ENCODE data around the gene L3MBTL3.

The L3MBTL3 gene

GRCh38 chr6:130018292-130018743, at the start of gene L3MBTL3:
L3MBTL3 (plus strand) TSS chr6:130018581; CDS start chr6:130042700, 24,119 bp downstream.
- in situ Hi-C loops (cut with MboI; ENCODE audit: low sequenced_read_pairs) = no loop called here

GRCh38 chr6:129969064-129969463, 49.3 kb upstream of the L3MBTL3 start:
- in situ Hi-C loops (cut with MboI; ENCODE audit: low sequenced_read_pairs) = no loop called here

GRCh38 chr6:129976110-129976509, 42.3 kb upstream of the L3MBTL3 start:
- in situ Hi-C loops (cut with MboI; ENCODE audit: low sequenced_read_pairs) = no loop called here

GRCh38 chr6:129978148-129978916, 40.0 kb upstream of the L3MBTL3 start:
- in situ Hi-C loops (cut with MboI; ENCODE audit: low sequenced_read_pairs) = no loop called here

GRCh38 chr6:129980821-129981220, 37.6 kb upstream of the L3MBTL3 start:
- in situ Hi-C loops (cut with MboI; ENCODE audit: low sequenced_read_pairs) = no loop called here

GRCh38 chr6:129981598-129981997, 36.8 kb upstream of the L3MBTL3 start:
- in situ Hi-C loops (cut with MboI; ENCODE audit: low sequenced_read_pairs) = no loop called here

- in situ Hi-C loops (cut with MboI; ENCODE audit: low sequenced_read_pairs) = no loop called here
These were observed 29.0 kb upstream of the L3MBTL3 start for GRCh38 chr6:129989396-129989795.

- in situ Hi-C loops (cut with MboI; ENCODE audit: low sequenced_read_pairs) = no loop called here
These were observed 25.5 kb upstream of the L3MBTL3 start for GRCh38 chr6:129992881-129993280.

- in situ Hi-C loops (cut with MboI; ENCODE audit: low sequenced_read_pairs) = no loop called here
These were observed 24.0 kb upstream of the L3MBTL3 start for GRCh38 chr6:129994410-129994809.

- in situ Hi-C loops (cut with MboI; ENCODE audit: low sequenced_read_pairs) = no loop called here
These were observed 22.0 kb upstream of the L3MBTL3 start for GRCh38 chr6:129996387-129996786.

- in situ Hi-C loops (cut with MboI; ENCODE audit: low sequenced_read_pairs) = no loop called here
These were observed 17.6 kb upstream of the L3MBTL3 start for GRCh38 chr6:130000526-130001421.

GRCh38 chr6:130008236-130008873, 10.0 kb upstream of the L3MBTL3 start:
- in situ Hi-C loops (cut with MboI; ENCODE audit: low sequenced_read_pairs) = no loop called here

GRCh38 chr6:130009146-130009545, 9.2 kb upstream of the L3MBTL3 start:
- in situ Hi-C loops (cut with MboI; ENCODE audit: low sequenced_read_pairs) = no loop called here

- in situ Hi-C loops (cut with MboI; ENCODE audit: low sequenced_read_pairs) = no loop called here
These were observed 8.0 kb upstream of the L3MBTL3 start for GRCh38 chr6:130010387-130010786.

- in situ Hi-C loops (cut with MboI; ENCODE audit: low sequenced_read_pairs) = no loop called here
These were observed 5.7 kb upstream of the L3MBTL3 start for GRCh38 chr6:130012728-130013127.

GRCh38 chr6:130018744-130019325, 454 bp downstream of the L3MBTL3 start:
- in situ Hi-C loops (cut with MboI; ENCODE audit: low sequenced_read_pairs) = no loop called here

- in situ Hi-C loops (cut with MboI; ENCODE audit: low sequenced_read_pairs) = no loop called here
These were observed 1.1 kb downstream of the L3MBTL3 start for GRCh38 chr6:130019326-130020072.

GRCh38 chr6:130020073-130020906, 1.9 kb downstream of the L3MBTL3 start:
- in situ Hi-C loops (cut with MboI; ENCODE audit: low sequenced_read_pairs) = no loop called here

- in situ Hi-C loops (cut with MboI; ENCODE audit: low sequenced_read_pairs) = no loop called here
These were observed 2.7 kb downstream of the L3MBTL3 start for GRCh38 chr6:130020907-130021629.
